GM12873 (cell line): ENCODE data around the gene HPD.

Source experiments
- CTCF ChIP-seq: IDR thresholded peaks from 2 replicates; pipeline ENCODE4 v1.5.1; 2012; ENCODE audit warnings: low read depth, mild to moderate bottlenecking, moderate library complexity, low read length, control low read depth; ENCODE audit not compliant: insufficient read depth; ENCODE audit errors: missing control alignments

The HPD gene

GRCh38 chr12:121789800-121790728, 68.6 kb downstream of the HPD start:
- TF ChIP-seq CTCF, result no peak
